GM12865 (cell line): ENCODE measurements around the gene GALE.

Experiments
- DNase-seq: peaks from one replicate; pipeline ENCODE4 v3.0.0; 2010; ENCODE audit warnings: low read depth
- H3K4me3 ChIP-seq: 2 replicates; pipeline ENCODE4 v1.5.1; 2011; ENCODE audit warnings: mild to moderate bottlenecking, low read depth, low read length, control low read depth
- CTCF ChIP-seq: IDR thresholded peaks from 2 replicates; pipeline ENCODE4 v1.5.1; 2011; ENCODE audit warnings: low read length, control low read depth, low read depth, inconsistent platforms; ENCODE audit not compliant: insufficient read depth; ENCODE audit errors: missing control alignments

Gene GALE

GRCh38 chr1:23776217-23776616 lies 24.3 kb downstream of the GALE start:
- no peak for TF ChIP-seq CTCF
- no peak overlapping the region for H3K4me3 ChIP-seq
- DNase-seq, result no peak

- no peak overlapping the region for H3K4me3 ChIP-seq
- no peak for DNase-seq
- no peak for TF ChIP-seq CTCF
Measured at GRCh38 chr1:23774174-23774880, 26.2 kb downstream of the GALE start.

- no peak for DNase-seq
- TF ChIP-seq CTCF, result no peak
- no peak overlapping the region for H3K4me3 ChIP-seq
Measured at GRCh38 chr1:23772854-23773242, 27.7 kb downstream of the GALE start.

GRCh38 chr1:23772049-23772853 lies 28.3 kb downstream of the GALE start:
- no peak overlapping the region for H3K4me3 ChIP-seq
- peak; percentile 97 for TF ChIP-seq CTCF
- peak; percentile 90 for DNase-seq

GRCh38 chr1:23768733-23769132 lies 31.8 kb downstream of the GALE start:
- DNase-seq, result no peak
- TF ChIP-seq CTCF, result no peak
- H3K4me3 ChIP-seq, result no peak overlapping the region

GRCh38 chr1:23763041-23763577 lies 37.4 kb downstream of the GALE start:
- no peak for TF ChIP-seq CTCF
- DNase-seq, result no peak
- no peak overlapping the region for H3K4me3 ChIP-seq

GRCh38 chr1:23759277-23759676 lies 41.3 kb downstream of the GALE start:
- DNase-seq, result no peak
- no peak overlapping the region for H3K4me3 ChIP-seq
- TF ChIP-seq CTCF, result no peak
